NK-92 treated with Interleukin-12 subunit alpha and Interleukin-12 subunit beta, amount 100 ng/mL, for 24 hours (cell line): ENCODE results near the gene B3GNT5.

ENCODE experiments used
- DNase-seq: peaks from one replicate; lab custom pipeline; 2025; lab: John Stamatoyannopoulos, UW

B3GNT5 gene

GRCh38 chr3:183291497-183292031 lies 38.5 kb downstream of the B3GNT5 start:
- no peak for DNase-seq

DNA sequence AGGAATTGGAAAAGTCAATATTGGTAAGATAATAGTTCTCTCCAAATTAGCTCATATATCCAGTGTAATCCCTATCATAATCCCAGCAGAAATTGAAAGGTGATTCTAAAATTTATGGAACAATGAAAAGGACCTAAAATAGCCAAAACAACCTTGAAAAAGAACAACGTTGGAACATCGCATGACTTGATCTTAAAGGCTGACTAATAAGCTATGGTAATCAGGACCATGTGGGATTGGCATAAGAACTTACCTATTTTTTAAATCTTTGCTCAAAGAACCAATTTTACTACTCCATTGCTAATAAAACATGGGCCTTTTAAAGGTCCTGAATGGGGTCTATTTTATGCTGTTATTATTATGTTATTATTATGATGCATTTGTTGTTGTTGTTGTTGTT lies 40.9 kb downstream of the B3GNT5 start:
- no peak for DNase-seq

- DNase-seq, result peak; percentile 51
Observed at GRCh38 chr3:183295211-183295610, 42.2 kb downstream of the B3GNT5 start.

DNA sequence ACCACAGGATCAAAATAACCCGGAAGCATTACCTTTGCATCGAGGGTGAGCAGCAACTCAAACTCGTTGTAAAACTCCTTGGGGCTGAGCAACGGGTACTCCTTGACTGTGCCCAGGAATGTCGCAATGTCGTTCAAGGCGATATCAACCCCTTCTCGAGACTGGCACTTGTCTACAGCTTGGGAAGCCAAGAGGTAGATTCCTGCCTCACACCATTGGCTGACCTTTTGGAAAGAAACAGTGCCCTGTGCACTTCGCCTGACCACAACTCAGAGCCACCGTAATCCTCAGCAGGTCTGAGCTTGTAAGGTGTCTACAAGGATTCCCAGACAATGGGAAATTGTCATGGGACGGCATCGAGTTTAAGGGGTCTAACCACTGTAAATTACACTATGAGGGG lies 43.9 kb downstream of the B3GNT5 start:
- no peak for DNase-seq

- DNase-seq, result no peak
Observed at GRCh38 chr3:183298701-183299153, 45.7 kb downstream of the B3GNT5 start.

DNA sequence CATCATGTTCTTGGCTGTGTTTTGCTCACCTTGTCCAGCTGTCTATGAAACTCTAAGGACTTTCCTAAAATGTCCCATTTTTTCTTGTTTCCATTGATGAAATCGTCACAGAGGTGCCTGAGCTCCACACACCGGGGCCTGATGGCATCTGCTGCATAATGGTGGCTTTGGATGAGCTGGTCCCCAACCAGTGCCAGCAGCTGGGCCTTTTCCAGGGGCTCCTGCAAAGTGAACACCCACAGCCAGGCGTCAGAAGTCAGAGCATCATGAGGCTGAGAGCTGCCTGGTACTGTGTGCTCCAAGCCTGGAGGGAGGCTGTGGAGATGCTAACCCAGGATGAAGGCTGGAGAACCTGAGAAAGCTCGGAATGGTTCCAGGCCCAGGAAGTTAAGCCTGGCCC lies 46.9 kb downstream of the B3GNT5 start:
- no peak for DNase-seq

DNA sequence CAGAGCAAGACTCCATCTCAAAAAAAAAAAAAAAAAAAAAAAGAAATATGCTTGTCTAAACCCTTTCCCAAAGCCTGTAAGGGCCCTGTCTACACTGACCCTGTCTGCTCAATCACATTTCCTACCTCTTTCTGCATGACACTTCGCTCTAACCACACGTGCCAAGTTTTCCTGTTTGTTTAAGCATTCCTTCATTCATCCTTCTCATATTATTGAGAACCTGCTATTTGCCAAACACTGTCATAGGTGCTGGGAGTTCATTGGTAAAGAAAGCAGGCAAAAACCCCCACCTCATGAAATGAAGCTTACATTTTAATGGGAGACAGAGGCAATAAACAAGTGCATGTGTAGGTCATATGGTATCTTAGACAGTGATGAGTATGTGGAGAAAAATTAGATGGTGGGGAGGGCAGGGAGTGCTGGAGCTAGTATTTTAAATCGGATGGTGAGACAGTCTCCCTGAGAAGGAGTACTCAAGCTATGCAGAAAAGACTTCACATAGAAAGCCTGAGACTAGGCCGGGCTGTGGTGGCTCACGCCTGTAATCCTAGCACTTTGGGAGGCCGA lies 48.0 kb downstream of the B3GNT5 start:
- DNase-seq, result no peak

DNA sequence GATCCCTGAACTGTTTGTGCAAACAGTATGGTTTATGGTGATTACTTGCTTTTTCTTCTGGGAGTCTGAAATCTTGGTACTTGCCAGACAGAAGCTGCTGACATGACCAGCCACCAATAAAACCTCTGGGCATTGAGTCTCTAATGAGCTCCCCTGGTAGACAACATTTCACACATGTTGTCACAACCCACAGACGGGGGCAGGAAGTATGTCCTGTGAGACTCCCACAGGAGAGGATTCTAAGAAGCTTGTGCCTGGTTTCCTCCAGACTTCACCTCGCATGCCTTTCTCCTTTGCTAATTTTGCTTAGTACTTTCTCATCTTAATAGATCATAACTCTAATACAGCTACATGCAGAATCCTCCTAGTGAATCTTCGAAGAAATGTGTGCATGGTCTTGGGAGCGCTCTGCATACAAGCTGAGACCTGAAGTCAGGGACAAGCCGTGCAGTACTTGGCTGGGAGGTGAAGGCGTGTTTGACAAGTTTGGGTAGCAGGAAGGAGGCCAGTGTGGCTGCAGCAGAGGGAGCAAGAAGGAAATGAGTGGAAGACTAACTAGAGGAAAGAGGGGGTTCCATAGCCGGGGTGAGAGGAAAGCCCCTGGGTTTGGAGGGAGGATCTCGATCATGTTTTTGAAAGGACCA lies 49.0 kb downstream of the B3GNT5 start:
- peak; percentile 15 for DNase-seq

- DNase-seq, result no peak
Observed at GRCh38 chr3:183303690-183304089, 50.6 kb downstream of the B3GNT5 start.

DNA sequence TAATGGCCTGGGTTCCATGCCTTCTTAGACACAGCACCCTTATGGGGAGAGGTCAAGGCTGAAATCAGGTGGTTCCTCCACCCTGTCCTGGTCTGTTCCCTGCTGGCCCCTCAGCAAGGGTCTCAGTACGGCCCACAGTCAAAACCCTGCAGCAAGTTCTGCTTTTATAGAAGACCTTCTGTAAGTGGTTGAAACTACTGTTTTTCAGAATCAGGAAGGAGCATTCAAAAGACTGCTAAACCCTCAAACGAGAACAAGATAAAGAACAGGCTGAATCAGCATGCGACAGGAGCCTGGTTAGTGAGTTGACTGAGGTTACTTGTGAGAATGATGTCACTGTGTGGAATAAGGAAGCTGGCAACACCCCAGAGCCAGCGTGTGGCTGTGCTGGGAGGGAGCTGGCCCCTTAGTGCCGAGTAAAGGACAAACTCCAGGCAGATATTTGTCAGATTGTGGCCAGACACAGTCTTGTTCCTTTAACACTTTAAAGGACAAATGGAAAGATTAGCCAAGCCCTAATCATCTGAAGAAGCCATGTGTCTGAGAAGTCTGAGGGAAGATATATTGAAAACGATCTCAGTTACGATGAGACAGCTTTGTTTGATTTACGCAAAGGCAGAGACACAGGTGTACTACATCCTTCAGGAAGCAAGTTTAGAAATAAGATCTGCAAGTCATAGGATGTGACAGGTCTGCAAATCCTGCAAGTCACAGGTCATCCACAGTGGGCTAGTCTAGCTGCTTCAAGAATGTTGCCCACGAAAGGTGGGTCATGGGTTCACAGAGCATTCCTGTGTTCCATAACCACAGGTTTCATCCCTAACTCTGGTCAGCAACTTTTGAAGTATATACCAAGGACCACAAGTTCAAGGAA lies 54.0 kb downstream of the B3GNT5 start:
- DNase-seq, result peak; percentile 17

DNA sequence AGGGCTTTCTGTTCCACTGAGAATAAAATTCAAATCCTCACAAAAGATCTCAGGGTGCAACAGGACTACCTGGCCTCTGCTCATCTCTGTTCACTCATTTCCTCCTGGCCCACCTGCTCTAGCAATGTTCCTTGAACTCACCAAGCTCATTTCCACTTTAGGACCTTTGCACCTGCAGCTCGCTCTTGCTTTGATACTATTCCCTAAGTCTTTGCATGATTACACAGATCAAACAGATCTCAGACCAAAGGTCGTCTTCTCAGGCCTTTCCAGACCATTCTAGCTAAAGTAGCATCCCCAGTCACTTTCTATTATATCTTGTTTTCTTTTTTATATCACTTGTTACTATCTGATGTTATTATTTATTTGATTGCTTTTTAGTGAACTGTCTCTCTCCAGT lies 54.7 kb downstream of the B3GNT5 start:
- no peak for DNase-seq

DNA sequence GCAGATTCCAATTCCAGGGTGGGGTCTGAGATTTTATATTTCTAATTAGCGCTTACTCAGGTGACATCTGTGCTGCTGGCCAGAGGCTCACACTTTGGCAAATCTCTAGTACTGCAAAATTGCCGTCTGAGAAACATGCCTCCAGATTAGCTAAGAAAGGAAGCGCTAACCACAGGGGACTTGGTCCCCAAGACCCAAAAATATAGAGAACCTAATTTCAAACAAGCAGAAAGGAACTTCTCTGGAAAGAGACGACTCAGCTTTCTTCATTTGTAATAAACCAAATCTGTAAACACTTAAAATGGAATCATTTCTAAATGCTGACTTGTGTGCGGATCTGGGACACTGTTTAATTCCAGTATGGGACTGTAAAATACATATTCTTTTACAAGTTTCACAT lies 55.7 kb downstream of the B3GNT5 start:
- DNase-seq, result no peak

DNA sequence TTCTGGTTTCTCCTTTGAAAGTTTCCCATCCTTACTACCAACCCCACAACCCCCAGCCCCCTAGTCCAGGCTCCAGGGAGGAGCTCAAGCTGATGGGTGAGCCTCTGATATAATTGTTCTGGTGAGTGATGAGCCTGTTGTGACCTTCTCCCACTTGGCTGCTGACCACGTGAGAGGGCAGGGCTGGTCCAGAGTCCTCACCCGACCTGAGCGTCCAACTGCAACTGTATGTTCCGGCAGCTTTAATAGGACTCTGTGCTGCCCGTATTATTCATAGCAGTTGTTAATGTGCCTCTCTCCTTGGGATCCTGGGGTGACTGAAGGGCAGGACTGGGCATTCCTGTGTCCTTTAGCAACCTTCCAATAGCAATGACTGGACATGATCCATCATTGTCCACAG lies 56.2 kb downstream of the B3GNT5 start:
- DNase-seq, result no peak

DNA sequence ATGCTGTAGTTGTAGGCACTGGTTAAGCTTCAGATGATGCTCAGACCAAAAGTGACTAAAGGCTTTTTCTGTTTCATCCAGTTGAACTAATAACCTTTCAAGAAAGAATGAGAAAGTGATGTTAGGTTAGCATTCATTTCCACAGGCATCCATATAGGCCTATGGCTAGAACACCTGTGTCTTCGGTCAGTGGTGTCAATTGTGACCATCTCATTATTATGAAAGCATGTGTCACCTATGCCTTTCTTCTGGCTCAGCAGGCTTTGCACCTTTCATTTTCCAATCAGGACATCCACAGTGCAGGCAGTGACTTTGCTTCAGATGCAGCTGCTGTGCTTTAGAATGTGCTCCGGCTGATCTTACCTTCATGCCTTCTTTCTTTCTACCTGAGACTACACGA lies 57.9 kb downstream of the B3GNT5 start:
- DNase-seq, result no peak

DNA sequence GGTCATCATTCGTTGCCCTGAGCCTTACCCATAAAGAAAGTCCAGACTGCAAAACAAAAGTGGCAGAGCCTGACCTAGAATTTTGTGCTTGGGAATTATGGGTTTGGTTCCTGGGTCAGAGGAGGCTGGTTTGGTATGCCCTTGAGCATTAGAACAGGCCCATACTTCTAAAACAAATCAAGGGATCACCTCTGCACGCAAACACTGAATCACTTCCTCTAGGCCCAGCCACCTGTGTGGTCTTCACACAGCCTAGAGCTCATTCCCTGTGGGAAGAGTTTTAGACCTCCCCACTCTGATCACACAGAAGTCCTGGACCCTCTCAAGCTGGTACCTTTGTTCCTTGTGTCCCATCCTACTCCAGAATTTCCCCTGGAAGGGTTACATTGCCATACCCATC lies 59.4 kb downstream of the B3GNT5 start:
- DNase-seq, result no peak

GRCh38 chr3:183313351-183313750 lies 60.3 kb downstream of the B3GNT5 start:
- DNase-seq, result no peak

- no peak for DNase-seq
Observed at GRCh38 chr3:183313764-183314163, 60.7 kb downstream of the B3GNT5 start.

DNA sequence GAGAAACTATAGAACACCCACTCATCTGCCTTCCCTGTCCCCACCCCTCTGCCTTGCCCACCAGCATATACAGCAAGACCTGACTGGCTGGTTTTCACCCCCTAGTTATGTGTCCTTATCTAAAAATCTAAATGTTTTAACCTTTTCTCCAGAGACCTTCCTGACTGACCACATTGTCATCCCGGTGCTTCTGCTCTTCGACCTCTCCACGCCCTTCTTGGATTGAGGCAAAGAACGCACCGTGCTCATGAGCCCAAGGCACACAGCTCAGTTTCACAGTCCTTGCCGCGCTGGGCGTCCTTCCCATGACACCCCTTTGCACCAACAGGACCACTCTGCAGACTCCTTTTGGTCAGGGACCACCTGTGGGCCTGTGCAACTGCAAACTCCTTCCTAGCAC lies 62.7 kb downstream of the B3GNT5 start:
- no peak for DNase-seq

DNA sequence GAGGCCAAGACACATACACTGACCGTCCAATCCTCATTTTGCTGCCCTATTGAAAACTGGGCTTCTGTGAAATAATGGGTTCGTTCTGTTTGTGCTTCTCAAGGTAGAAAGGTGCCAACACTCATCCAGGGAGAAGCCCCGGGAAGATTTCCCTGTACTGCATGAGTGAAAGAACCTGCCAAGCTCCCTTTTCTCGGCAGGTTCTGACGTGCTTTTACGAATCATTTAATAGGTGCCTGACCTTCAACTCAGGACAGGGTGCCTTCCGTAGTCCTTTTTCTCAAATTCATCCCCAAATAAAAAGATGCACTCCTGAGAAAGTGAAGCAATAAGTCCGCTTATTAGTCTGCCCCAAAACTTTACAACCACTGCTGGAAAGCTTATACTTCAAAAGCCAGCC lies 64.2 kb downstream of the B3GNT5 start:
- DNase-seq, result no peak

DNA sequence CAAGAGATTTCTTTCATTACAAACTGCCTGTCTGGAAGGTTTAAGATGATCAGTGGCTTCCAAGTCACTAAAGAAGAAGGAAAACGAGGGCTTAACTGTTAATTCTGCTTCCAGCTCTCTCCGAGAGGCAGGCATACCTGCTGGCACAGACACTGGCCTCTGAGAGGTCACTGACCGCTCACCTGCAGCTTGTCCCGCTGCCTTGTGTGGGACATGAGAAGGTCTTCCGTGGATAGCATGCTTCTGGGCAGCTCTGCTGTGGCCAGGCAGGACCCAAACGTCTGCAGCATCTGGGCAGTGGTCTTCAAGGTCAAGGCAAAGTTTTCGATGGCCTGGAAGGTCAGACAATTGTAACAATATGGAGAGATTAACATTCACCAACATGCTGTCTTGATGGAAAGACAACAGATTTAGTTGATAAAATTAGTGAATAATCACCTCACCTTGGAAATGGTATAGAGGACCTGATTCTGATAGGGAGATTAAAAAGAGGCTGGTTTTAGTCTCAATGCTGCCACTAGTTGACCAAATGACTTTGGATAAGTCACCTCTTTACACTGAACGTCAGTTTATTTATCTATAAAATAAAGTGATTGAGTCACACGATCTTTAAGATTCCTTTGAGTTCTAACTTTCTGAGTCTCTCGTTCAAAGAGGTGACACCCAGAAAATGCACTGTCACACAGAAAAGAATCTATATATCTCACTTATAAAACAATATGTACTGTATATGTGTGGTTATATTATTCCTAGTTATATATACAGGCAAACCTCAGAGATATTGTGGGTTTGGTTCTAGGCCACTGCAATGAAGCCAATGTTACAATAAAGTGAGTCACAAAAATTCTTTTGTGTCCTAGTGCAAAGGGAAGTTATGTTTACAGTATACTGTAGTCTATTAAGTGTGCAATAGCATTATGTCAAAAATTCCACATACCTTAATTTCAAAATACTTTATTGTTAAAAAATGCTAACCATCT lies 65.1 kb downstream of the B3GNT5 start:
- DNase-seq, result no peak

GRCh38 chr3:183318877-183319276 lies 65.8 kb downstream of the B3GNT5 start:
- DNase-seq, result no peak

GRCh38 chr3:183319371-183319770 lies 66.3 kb downstream of the B3GNT5 start:
- DNase-seq, result no peak
